Keratinocyte (primary cell): ENCODE measurements around the gene RTP1. TPM values are rescaled to one million over a fixed set of nuclear protein-coding genes. Genes with fewer than 3 reads are reported as not detected.

Experiments used
- DNase-seq: peaks from one replicate; pipeline ENCODE4 v3.0.0-alpha.2; 2011; ENCODE audit warnings: low read depth, missing footprints, low spot score
- FAIRE-seq: peaks from 2 replicates; lab custom pipeline; 2011; peaks lifted over from hg19 to GRCh38; lab: Jason Lieb, UNC
- H2AFZ ChIP-seq: 2 replicates; pipeline ENCODE4 v1.6.0; 2012; ENCODE audit warnings: low read length, control low read depth, inconsistent platforms; ENCODE audit not compliant: control insufficient read depth
- H3K27ac ChIP-seq: 2 replicates; pipeline ENCODE4 v1.5.1; 2011; ENCODE audit warnings: low read length; ENCODE audit not compliant: control insufficient read depth, insufficient read depth
- H3K27me3 ChIP-seq: 3 replicates; pipeline ENCODE4 v1.6.0; 2011; ENCODE audit warnings: low read length; ENCODE audit not compliant: control insufficient read depth, insufficient read depth; ENCODE audit errors: extremely low read depth
- H3K36me3 ChIP-seq, 2 experiments: 2 replicates in 1 of 2; 3 replicates in 1 of 2; pipeline ENCODE4 v1.5.1; 2011; ENCODE audit warnings: low read length in 2 of 2, mild to moderate bottlenecking in 1 of 2; ENCODE audit not compliant: control insufficient read depth in 2 of 2, insufficient read depth in 2 of 2; ENCODE audit errors: extremely low read depth in 1 of 2
- H3K4me1 ChIP-seq: 3 replicates; pipeline ENCODE4 v1.5.1; 2011; ENCODE audit warnings: low read length; ENCODE audit not compliant: control insufficient read depth, insufficient read depth; ENCODE audit errors: extremely low read depth
- H3K4me2 ChIP-seq: 3 replicates; pipeline ENCODE4 v1.6.0; 2011; ENCODE audit warnings: low read depth, low read length; ENCODE audit not compliant: control insufficient read depth, insufficient read depth; ENCODE audit errors: extremely low read depth
- H3K4me3 ChIP-seq, 3 experiments: fragments of 200-600 bp in 1 of 3; sonication (generic) in 1 of 3; 2 replicates in 2 of 3; 3 replicates in 1 of 3; pipeline ENCODE4 v1.5.1; 2011 to 2016; ENCODE audit warnings: low read length in 3 of 3, mild to moderate bottlenecking in 3 of 3, control low read depth in 2 of 3, inconsistent platforms in 1 of 3, low read depth in 1 of 3, mixed read lengths in 1 of 3, mixed run types in 1 of 3, moderate library complexity in 1 of 3; ENCODE audit not compliant: control insufficient read depth in 2 of 3, insufficient read depth in 2 of 3; ENCODE audit errors: extremely low read depth in 1 of 3
- H3K79me2 ChIP-seq: 2 replicates; pipeline ENCODE4 v1.6.0; 2012; ENCODE audit warnings: low read length; ENCODE audit not compliant: control insufficient read depth, insufficient read depth
- H3K9ac ChIP-seq: 3 replicates; pipeline ENCODE4 v1.6.0; 2011; ENCODE audit warnings: low read length; ENCODE audit not compliant: control insufficient read depth, insufficient read depth; ENCODE audit errors: extremely low read depth
- H3K9me1 ChIP-seq: 3 replicates; pipeline ENCODE4 v1.6.0; 2011; ENCODE audit warnings: low read length; ENCODE audit not compliant: control insufficient read depth, insufficient read depth; ENCODE audit errors: extremely low read depth
- H3K9me3 ChIP-seq: 2 replicates; pipeline ENCODE4 v1.5.1; 2012; ENCODE audit warnings: low read depth, low read length; ENCODE audit not compliant: control insufficient read depth
- H4K20me1 ChIP-seq: 3 replicates; pipeline ENCODE4 v1.6.0; 2011; ENCODE audit warnings: low read length; ENCODE audit not compliant: control insufficient read depth, insufficient read depth; ENCODE audit errors: extremely low read depth
- EZH2 ChIP-seq: IDR thresholded peaks from one replicate; pipeline ENCODE4 v1.6.1; 2012; ENCODE audit warnings: inconsistent platforms, mild to moderate bottlenecking, low read length, moderate library complexity
- dilution Hi-C: fragments of 300-500 bp; cut with MboI; formaldehyde crosslinking; loops from one replicate; pipeline ENCODE4 v1.7.0; 2020; ENCODE audit warnings: low sequenced_read_pairs; ENCODE audit not compliant: extremely low pct_ligation_motif_present
- polyA plus RNA-seq, 5 experiments: library from polyadenylated mRNA; depleted of rRNA in 3 of 5; stranded (reverse) in 3 of 5; stranded (forward) in 1 of 5; unstranded in 1 of 5; fragments of >200 nt; gene quantifications; 1 replicate in 1 of 5; 2 replicates in 3 of 5; 3 replicates in 1 of 5; pipeline versions ENCODE4 v1.2.1 to v1.2.3, GENCODE V29; 2011 to 2012; ENCODE audit warnings: missing spikeins in 2 of 5, low read depth in 1 of 5, low replicate concordance in 1 of 5
- TF ChIP-seq, protein P1 (sequence below), 3 experiments: IDR thresholded peaks in 1 of 3; conservative IDR thresholded peaks in 1 of 3; optimal IDR thresholded peaks in 1 of 3; 2 replicates in 2 of 3; 3 replicates in 1 of 3; pipeline versions ENCODE3 to v1.5.1; 2011; ENCODE audit warnings: low read length in 3 of 3, mild to moderate bottlenecking in 3 of 3, moderate library complexity in 2 of 3, control low read depth in 1 of 3, inconsistent platforms in 1 of 3; ENCODE audit not compliant: insufficient read depth in 2 of 3; ENCODE audit errors: extremely low read depth in 1 of 3

The RTP1 gene
- polyA plus RNA-seq, 1 donor (not counting 4 experiments of a cell fraction or from before 2014, with no cell fraction given) = not detected

DNA sequence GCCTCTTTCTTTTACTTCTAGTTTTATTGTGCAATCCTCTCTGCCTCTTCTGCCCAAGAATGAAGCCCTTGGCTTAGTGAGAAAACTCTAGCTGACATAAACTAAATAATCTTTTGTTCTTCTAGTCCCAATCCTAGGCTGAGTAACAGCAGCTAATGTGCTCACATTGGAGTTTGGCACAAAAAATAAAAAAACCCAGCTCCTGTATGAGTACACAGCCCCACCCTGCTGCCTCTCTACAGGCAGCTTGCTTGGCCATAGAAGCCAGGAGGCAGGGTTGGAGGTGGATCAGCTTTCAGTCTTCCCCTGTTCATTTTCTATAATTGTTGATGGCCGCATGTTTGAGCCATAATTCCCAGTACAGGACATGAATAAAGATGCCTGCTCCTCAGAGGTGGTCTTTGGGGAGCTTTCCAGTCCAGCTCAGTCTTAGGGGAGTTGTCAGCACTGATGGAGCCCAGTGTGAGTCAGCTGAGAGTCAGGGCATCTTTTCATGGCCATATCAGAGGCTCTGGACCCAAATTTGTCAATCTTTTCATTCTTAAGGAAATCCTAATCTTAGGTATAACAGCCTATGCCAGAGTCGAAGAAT lies 46.7 kb downstream of the RTP1 start:
- Histone ChIP-seq H3K79me2 (no peaks in the 10 kb centered on the region), H3K27me3 (peaks cover 9% of the 10 kb centered on the region), H2AFZ (no peak overlapping the region), H3K36me3 (no peaks in the 10 kb centered on the region), H3K4me1 (no peaks in the 10 kb centered on the region), H3K9me3 (no peaks in the 10 kb centered on the region), H3K9ac (no peak overlapping the region), H4K20me1 (no peaks in the 10 kb centered on the region), H3K4me3 (no peak overlapping the region), H3K9me1 (no peaks in the 10 kb centered on the region), H3K4me2 (no peak overlapping the region), H3K27ac (no peak overlapping the region)
- no peak for TF ChIP-seq EZH2
- TF ChIP-seq, protein P1, sequence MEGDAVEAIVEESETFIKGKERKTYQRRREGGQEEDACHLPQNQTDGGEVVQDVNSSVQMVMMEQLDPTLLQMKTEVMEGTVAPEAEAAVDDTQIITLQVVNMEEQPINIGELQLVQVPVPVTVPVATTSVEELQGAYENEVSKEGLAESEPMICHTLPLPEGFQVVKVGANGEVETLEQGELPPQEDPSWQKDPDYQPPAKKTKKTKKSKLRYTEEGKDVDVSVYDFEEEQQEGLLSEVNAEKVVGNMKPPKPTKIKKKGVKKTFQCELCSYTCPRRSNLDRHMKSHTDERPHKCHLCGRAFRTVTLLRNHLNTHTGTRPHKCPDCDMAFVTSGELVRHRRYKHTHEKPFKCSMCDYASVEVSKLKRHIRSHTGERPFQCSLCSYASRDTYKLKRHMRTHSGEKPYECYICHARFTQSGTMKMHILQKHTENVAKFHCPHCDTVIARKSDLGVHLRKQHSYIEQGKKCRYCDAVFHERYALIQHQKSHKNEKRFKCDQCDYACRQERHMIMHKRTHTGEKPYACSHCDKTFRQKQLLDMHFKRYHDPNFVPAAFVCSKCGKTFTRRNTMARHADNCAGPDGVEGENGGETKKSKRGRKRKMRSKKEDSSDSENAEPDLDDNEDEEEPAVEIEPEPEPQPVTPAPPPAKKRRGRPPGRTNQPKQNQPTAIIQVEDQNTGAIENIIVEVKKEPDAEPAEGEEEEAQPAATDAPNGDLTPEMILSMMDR (optimal IDR thresholded peaks at IDR 0.05 in 1 of 3, IDR thresholded peaks at IDR 0.05 in 1 of 3, conservative IDR thresholded peaks at IDR 0.05 in 1 of 3; ENCODE audit: extremely low read depth in 1 of 3, insufficient read depth in 2 of 3, low read length in 3 of 3) = no peak
- dilution Hi-C loops = no loop called here
- FAIRE-seq (no peak), DNase-seq (no peak)

DNA sequence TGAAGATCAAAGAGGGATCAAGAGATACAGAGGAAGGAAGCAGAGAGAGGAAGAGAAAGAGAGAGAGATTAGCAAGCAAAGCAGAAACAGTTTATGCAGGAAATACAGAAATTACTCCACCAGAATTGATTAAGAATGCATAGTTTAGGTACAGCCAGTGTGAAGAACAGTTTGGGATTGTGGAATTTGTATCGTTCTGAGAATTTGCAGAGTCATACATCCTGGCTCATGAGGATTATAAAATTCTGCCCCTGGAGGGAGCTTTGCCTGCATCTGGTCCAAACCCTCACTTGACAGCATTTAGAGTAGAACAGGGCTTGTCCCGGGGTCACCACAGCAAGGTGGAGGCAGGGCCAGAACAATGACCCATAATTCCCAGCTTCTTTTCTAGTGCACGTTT lies 50.1 kb downstream of the RTP1 start:
- H4K20me1 ChIP-seq = no peaks in the 10 kb centered on the region
- H3K36me3 ChIP-seq = no peaks in the 10 kb centered on the region
- no peak overlapping the region for H3K4me2 ChIP-seq
- no peaks in the 10 kb centered on the region for H3K9me3 ChIP-seq
- no peak overlapping the region for H3K27ac ChIP-seq
- no peak overlapping the region for H3K9ac ChIP-seq
- H3K9me1 ChIP-seq = no peaks in the 10 kb centered on the region
- H2AFZ ChIP-seq = no peak overlapping the region
- DNase-seq (no peak), FAIRE-seq (no peak)
- peaks cover 11% of the 10 kb centered on the region for H3K27me3 ChIP-seq
- no peak for TF ChIP-seq EZH2
- TF ChIP-seq, protein P1 (optimal IDR thresholded peaks at IDR 0.05 in 1 of 3, IDR thresholded peaks at IDR 0.05 in 1 of 3, conservative IDR thresholded peaks at IDR 0.05 in 1 of 3; ENCODE audit: extremely low read depth in 1 of 3, insufficient read depth in 2 of 3, low read length in 3 of 3) = no peak
- H3K4me1 ChIP-seq = no peaks in the 10 kb centered on the region
- no peaks in the 10 kb centered on the region for H3K79me2 ChIP-seq
- H3K4me3 ChIP-seq = no peak overlapping the region
- dilution Hi-C loops = no loop called here

Other genes starting within 250 kb of the RTP1 start
- gene RPL39L, start 58.0 kb upstream of the RTP1 start, polyA plus RNA-seq = 10.3 to 20.0 TPM (median 10.9 TPM) in 3 replicates
- not detected in 3 replicates for gene MASP1, start 94.3 kb downstream of the RTP1 start, polyA plus RNA-seq
- gene RTP4, start 170.9 kb downstream of the RTP1 start, polyA plus RNA-seq = 0.38 to 0.56 TPM (median 0.46 TPM) in 3 replicates